Astrocyte of the cerebellum (primary cell): Measurements from ENCODE around the gene ZFAND3.

ENCODE experiments used
- DNase-seq: peaks from one replicate; pipeline ENCODE4 v3.0.0-alpha.2; 2011; ENCODE audit warnings: low read depth
- H3K4me3 ChIP-seq: 2 replicates; pipeline ENCODE4 v1.5.1; 2011; ENCODE audit warnings: mild to moderate bottlenecking, low read depth, low read length, moderate library complexity
- in situ Hi-C: cut with HindIII; loops from 2 replicates; pipeline ENCODE4 v1.10.0; 2017; ENCODE audit warnings: low sequenced_read_pairs
- TF ChIP-seq, protein P1 (sequence below): IDR thresholded peaks from 2 replicates; pipeline ENCODE4 v1.5.1; 2012; ENCODE audit warnings: low read length, low read depth, moderate library complexity, mild to moderate bottlenecking; ENCODE audit errors: missing control alignments

The ZFAND3 gene

DNA sequence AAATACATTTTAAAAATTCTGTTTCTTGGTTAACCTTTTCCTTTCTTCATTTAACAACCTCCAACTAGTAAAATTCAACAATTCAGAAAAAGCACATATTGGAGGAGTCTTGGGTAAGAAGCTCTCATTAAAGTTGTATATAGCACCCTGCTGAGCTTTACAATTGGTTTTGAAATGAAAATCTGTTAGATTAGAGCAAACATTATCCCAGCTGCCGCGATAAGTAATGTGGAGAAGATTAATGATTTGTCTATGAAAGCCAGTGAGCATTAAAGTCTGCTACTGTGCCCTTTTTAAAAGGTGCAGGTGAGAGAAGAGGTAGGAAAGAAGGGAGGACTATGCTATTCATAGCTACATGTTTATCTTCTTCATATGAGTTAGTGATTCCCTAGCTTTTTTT lies 201.5 kb downstream of the ZFAND3 start:
- in situ Hi-C loops, result no loop called here
- TF ChIP-seq, protein P1, sequence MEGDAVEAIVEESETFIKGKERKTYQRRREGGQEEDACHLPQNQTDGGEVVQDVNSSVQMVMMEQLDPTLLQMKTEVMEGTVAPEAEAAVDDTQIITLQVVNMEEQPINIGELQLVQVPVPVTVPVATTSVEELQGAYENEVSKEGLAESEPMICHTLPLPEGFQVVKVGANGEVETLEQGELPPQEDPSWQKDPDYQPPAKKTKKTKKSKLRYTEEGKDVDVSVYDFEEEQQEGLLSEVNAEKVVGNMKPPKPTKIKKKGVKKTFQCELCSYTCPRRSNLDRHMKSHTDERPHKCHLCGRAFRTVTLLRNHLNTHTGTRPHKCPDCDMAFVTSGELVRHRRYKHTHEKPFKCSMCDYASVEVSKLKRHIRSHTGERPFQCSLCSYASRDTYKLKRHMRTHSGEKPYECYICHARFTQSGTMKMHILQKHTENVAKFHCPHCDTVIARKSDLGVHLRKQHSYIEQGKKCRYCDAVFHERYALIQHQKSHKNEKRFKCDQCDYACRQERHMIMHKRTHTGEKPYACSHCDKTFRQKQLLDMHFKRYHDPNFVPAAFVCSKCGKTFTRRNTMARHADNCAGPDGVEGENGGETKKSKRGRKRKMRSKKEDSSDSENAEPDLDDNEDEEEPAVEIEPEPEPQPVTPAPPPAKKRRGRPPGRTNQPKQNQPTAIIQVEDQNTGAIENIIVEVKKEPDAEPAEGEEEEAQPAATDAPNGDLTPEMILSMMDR, result no peak
- no peak overlapping the region for H3K4me3 ChIP-seq
- DNase-seq, result no peak

DNA sequence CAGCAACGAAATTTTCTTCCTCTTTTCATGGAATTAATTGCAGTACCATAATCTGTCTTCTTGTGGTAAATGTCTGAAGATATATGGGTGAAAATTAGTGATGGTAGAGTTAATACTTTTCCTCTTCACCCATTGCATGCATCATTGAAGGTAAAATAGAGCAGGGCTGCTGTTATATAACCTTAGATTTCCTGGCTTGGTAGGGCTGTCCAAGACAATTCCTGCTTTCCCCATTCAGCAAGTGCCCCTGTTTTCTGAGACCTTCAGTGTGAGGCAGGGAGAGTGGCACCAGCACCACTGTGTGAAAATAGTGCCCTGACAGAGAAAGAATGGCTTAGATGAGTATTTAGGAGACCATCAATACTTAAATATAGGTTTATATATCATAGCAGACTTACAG lies 202.0 kb downstream of the ZFAND3 start:
- H3K4me3 ChIP-seq, result no peak overlapping the region
- TF ChIP-seq, protein P1, result no peak
- in situ Hi-C loops, result no loop called here
- no peak for DNase-seq

DNA sequence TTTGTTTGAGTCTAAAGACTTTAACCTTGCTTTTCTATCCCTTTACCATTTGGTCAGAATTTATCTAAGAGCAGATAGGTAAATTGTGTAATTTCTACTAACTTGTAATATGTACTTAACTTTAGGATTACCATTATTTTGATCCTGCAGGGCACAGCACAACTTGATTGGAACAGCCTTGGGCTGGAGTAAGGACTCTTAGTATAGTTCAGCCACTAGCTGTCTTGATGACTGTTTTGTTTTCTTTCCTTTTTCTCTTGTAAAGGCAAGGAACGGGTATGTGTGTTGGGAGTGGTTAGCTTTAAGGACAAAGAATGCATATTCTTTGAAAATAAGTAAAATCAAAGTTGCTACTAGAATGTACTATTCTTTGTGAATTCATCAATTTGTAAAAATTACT lies 203.2 kb downstream of the ZFAND3 start:
- DNase-seq, result no peak
- H3K4me3 ChIP-seq, result no peak overlapping the region
- in situ Hi-C loops, result no loop called here
- TF ChIP-seq, protein P1, result no peak

DNA sequence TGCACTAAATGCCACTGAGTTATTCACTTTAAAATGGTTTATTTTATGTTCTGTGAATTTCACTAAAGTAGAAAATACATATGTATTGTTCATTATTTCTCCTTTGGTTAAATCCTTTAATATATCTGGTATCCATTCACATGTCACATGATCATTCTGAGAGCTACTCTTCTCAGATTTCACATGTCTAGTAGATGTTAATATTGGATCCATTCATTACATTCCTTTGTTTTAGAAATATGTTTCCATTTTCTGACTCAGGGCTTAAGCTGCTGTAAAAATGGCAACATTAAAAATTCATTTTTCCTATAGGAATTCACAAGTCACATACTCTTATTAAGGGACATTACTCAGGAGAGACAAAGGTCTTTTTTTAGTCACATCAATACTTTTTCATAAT lies 205.4 kb downstream of the ZFAND3 start:
- no peak overlapping the region for H3K4me3 ChIP-seq
- in situ Hi-C loops, result no loop called here
- TF ChIP-seq, protein P1, result no peak
- DNase-seq, result no peak

DNA sequence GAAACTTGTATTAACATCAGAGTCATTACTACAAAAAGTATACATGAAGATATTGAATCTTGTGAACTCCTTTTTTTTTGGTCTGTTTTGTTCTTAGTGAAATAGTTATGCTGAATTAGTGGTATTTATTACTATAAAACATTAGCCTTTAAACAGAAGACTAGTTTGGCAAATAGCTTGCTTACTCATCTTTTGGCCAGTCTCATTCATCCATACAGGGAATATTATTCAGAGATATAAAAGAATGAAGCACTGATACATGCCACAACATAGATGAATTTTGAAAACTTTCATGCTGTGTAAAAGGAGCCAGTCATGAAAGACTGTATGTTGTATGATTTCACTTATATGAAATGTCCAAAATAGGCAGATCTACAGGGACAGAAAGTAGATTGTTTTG lies 205.9 kb downstream of the ZFAND3 start:
- in situ Hi-C loops, result no loop called here
- DNase-seq, result no peak
- TF ChIP-seq, protein P1, result no peak

DNA sequence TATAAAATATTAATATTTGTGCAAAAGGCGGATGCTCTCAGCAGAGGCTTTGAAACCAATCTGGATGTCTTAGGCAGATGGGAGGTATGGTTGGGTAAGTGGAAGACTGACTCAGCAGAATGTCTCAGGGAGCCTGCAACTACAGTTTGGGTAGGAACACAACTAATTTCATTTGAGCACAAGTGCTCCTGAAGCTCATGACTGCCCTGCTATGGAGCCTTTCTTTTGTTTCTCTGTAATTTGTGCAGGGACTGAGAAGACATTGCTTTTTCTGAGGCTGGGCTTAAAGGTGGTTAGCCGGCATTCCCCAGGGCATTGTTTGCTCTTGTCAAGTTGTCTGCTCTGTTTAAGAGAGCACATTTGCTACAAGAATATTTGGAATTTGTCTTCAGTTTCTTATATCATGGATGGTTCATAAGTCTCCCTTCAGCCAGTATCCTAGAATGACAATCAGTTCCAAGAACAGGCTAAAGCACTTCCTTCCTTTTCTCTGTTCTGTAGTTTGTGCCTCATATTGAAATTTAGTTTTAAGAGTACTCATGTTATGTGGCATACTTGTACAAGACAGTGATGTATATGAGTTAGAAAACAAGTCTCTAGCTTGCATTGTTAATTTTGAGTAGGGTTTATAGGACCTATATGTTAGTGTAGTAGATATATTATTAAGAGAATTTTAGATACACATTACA lies 208.3 kb downstream of the ZFAND3 start:
- in situ Hi-C loops, result no loop called here
- DNase-seq, result no peak
- TF ChIP-seq, protein P1, result no peak
- H3K4me3 ChIP-seq, result no peak overlapping the region

More for the DNA sequence above, 205.9 kb downstream of the ZFAND3 start:
- no peak overlapping the region for H3K4me3 ChIP-seq
